ENCODE data around the gene GIMAP5.

Gene GIMAP5

GRCh38 chr7:150778738-150779301 lies 41.6 kb downstream of the GIMAP5 start:
- Histone ChIP-seq H3K9ac (ENCODE audit: low read depth, low read length) (no peak overlapping the region), H3K27me3 (ENCODE audit: control insufficient read depth, insufficient read depth, low read length) (no peaks in the 10 kb centered on the region), H3K4me3 (ENCODE audit: low read depth, low read length) (no peak overlapping the region), H3K4me1 (ENCODE audit: control insufficient read depth, insufficient read depth, low read length) (no peaks in the 10 kb centered on the region), H3K9me3 (ENCODE audit: control insufficient read depth, insufficient read depth, low read length) (no peaks in the 10 kb centered on the region), H3K36me3 (ENCODE audit: control insufficient read depth, insufficient read depth, low read length) (no peaks in the 10 kb centered on the region)

GRCh38 chr7:150780292-150780691 lies 43.1 kb downstream of the GIMAP5 start:
- no peaks in the 10 kb centered on the region for H3K27me3 ChIP-seq (ENCODE audit: control insufficient read depth, insufficient read depth, low read length)
- no peaks in the 10 kb centered on the region for H3K36me3 ChIP-seq (ENCODE audit: control insufficient read depth, insufficient read depth, low read length)
- H3K4me3 ChIP-seq (ENCODE audit: low read depth, low read length): no peak overlapping the region
- no peaks in the 10 kb centered on the region for H3K4me1 ChIP-seq (ENCODE audit: control insufficient read depth, insufficient read depth, low read length)
- no peak overlapping the region for H3K9ac ChIP-seq (ENCODE audit: low read depth, low read length)
- H3K9me3 ChIP-seq (ENCODE audit: control insufficient read depth, insufficient read depth, low read length): no peaks in the 10 kb centered on the region

- H3K9ac ChIP-seq (ENCODE audit: low read depth, low read length): no peak overlapping the region
- H3K9me3 ChIP-seq (ENCODE audit: control insufficient read depth, insufficient read depth, low read length): no peaks in the 10 kb centered on the region
- no peaks in the 10 kb centered on the region for H3K4me1 ChIP-seq (ENCODE audit: control insufficient read depth, insufficient read depth, low read length)
- H3K36me3 ChIP-seq (ENCODE audit: control insufficient read depth, insufficient read depth, low read length): no peaks in the 10 kb centered on the region
- H3K27me3 ChIP-seq (ENCODE audit: control insufficient read depth, insufficient read depth, low read length): peaks cover 2% of the 10 kb centered on the region
- H3K4me3 ChIP-seq (ENCODE audit: low read depth, low read length): no peak overlapping the region
Observed at GRCh38 chr7:150781103-150781502, 43.9 kb downstream of the GIMAP5 start.

GRCh38 chr7:150781961-150782360 lies 44.7 kb downstream of the GIMAP5 start:
- Histone ChIP-seq H3K27me3 (ENCODE audit: control insufficient read depth, insufficient read depth, low read length) (peaks cover 2% of the 10 kb centered on the region), H3K36me3 (ENCODE audit: control insufficient read depth, insufficient read depth, low read length) (no peaks in the 10 kb centered on the region), H3K9ac (ENCODE audit: low read depth, low read length) (no peak overlapping the region), H3K4me1 (ENCODE audit: control insufficient read depth, insufficient read depth, low read length) (no peaks in the 10 kb centered on the region), H3K4me3 (ENCODE audit: low read depth, low read length) (no peak overlapping the region), H3K9me3 (ENCODE audit: control insufficient read depth, insufficient read depth, low read length) (no peaks in the 10 kb centered on the region)

- Histone ChIP-seq H3K36me3 (ENCODE audit: control insufficient read depth, insufficient read depth, low read length) (no peaks in the 10 kb centered on the region), H3K9me3 (ENCODE audit: control insufficient read depth, insufficient read depth, low read length) (no peaks in the 10 kb centered on the region), H3K9ac (ENCODE audit: low read depth, low read length) (no peak overlapping the region), H3K27me3 (ENCODE audit: control insufficient read depth, insufficient read depth, low read length) (peaks cover 6% of the 10 kb centered on the region), H3K4me3 (ENCODE audit: low read depth, low read length) (no peak overlapping the region), H3K4me1 (ENCODE audit: control insufficient read depth, insufficient read depth, low read length) (no peaks in the 10 kb centered on the region)
Observed at GRCh38 chr7:150784120-150784736, 47.0 kb downstream of the GIMAP5 start.

- no peaks in the 10 kb centered on the region for H3K36me3 ChIP-seq (ENCODE audit: control insufficient read depth, insufficient read depth, low read length)
- peaks cover 6% of the 10 kb centered on the region for H3K27me3 ChIP-seq (ENCODE audit: control insufficient read depth, insufficient read depth, low read length)
- no peak overlapping the region for H3K9ac ChIP-seq (ENCODE audit: low read depth, low read length)
- no peak overlapping the region for H3K4me3 ChIP-seq (ENCODE audit: low read depth, low read length)
- no peaks in the 10 kb centered on the region for H3K4me1 ChIP-seq (ENCODE audit: control insufficient read depth, insufficient read depth, low read length)
- no peaks in the 10 kb centered on the region for H3K9me3 ChIP-seq (ENCODE audit: control insufficient read depth, insufficient read depth, low read length)
Observed at GRCh38 chr7:150784954-150785353, 47.7 kb downstream of the GIMAP5 start.

GRCh38 chr7:150787321-150788281 lies 50.4 kb downstream of the GIMAP5 start:
- Histone ChIP-seq H3K4me1 (ENCODE audit: control insufficient read depth, insufficient read depth, low read length) (no peaks in the 10 kb centered on the region), H3K9ac (ENCODE audit: low read depth, low read length) (no peak overlapping the region), H3K9me3 (ENCODE audit: control insufficient read depth, insufficient read depth, low read length) (no peaks in the 10 kb centered on the region), H3K36me3 (ENCODE audit: control insufficient read depth, insufficient read depth, low read length) (no peaks in the 10 kb centered on the region), H3K27me3 (ENCODE audit: control insufficient read depth, insufficient read depth, low read length) (peaks cover 6% of the 10 kb centered on the region), H3K4me3 (ENCODE audit: low read depth, low read length) (no peak overlapping the region)

- Histone ChIP-seq H3K9ac (ENCODE audit: low read depth, low read length) (no peak overlapping the region), H3K4me3 (ENCODE audit: low read depth, low read length) (no peak overlapping the region), H3K9me3 (ENCODE audit: control insufficient read depth, insufficient read depth, low read length) (no peaks in the 10 kb centered on the region), H3K27me3 (ENCODE audit: control insufficient read depth, insufficient read depth, low read length) (peaks cover 6% of the 10 kb centered on the region), H3K36me3 (ENCODE audit: control insufficient read depth, insufficient read depth, low read length) (no peaks in the 10 kb centered on the region), H3K4me1 (ENCODE audit: control insufficient read depth, insufficient read depth, low read length) (no peaks in the 10 kb centered on the region)
Observed at GRCh38 chr7:150788474-150789269, 51.5 kb downstream of the GIMAP5 start.

GRCh38 chr7:150790416-150791075 lies 53.3 kb downstream of the GIMAP5 start:
- no peaks in the 10 kb centered on the region for H3K4me1 ChIP-seq (ENCODE audit: control insufficient read depth, insufficient read depth, low read length)
- no peaks in the 10 kb centered on the region for H3K36me3 ChIP-seq (ENCODE audit: control insufficient read depth, insufficient read depth, low read length)
- no peak overlapping the region for H3K4me3 ChIP-seq (ENCODE audit: low read depth, low read length)
- H3K9me3 ChIP-seq (ENCODE audit: control insufficient read depth, insufficient read depth, low read length): no peaks in the 10 kb centered on the region
- H3K27me3 ChIP-seq (ENCODE audit: control insufficient read depth, insufficient read depth, low read length): peaks cover 12% of the 10 kb centered on the region
- H3K9ac ChIP-seq (ENCODE audit: low read depth, low read length): no peak overlapping the region

GRCh38 chr7:150791304-150791703 lies 54.1 kb downstream of the GIMAP5 start:
- Histone ChIP-seq H3K36me3 (ENCODE audit: control insufficient read depth, insufficient read depth, low read length) (no peaks in the 10 kb centered on the region), H3K9ac (ENCODE audit: low read depth, low read length) (no peak overlapping the region), H3K27me3 (ENCODE audit: control insufficient read depth, insufficient read depth, low read length) (peaks cover 10% of the 10 kb centered on the region), H3K4me3 (ENCODE audit: low read depth, low read length) (no peak overlapping the region), H3K4me1 (ENCODE audit: control insufficient read depth, insufficient read depth, low read length) (no peaks in the 10 kb centered on the region), H3K9me3 (ENCODE audit: control insufficient read depth, insufficient read depth, low read length) (no peaks in the 10 kb centered on the region)

Measured in iPS-15b (cell line).